ENCODE results near the gene C4orf50. TPM values are rescaled to one million over a fixed set of nuclear protein-coding genes. Genes with fewer than 3 reads are reported as not detected.

Gene C4orf50
- total and polyA plus RNA-seq, 2 of the 8 experiments (the other 6 are each of a cell fraction or from before 2014, with no cell fraction given), result 0.08 to 0.22 TPM

DNA sequence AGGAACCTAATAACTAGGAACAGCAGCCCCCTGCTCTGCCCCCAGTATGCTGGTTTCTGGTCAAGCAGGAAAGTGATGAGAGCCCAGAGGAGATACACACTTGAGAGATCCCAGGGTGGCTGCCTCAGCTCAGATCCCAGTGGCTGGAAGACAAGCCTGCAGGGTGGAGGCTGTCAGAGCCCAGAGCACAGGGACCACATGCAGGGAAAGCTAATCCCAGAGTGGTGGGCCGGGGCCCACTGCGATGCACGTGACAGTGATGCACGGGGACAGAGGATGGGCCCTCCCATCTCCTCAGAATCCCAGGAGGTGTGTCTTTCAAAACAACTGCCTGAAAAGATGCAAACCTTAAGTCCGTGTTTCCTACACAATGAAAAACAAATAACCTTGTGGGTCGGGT, 96.2 kb downstream of the C4orf50 start (continued):
- TF ChIP-seq, protein P1, sequence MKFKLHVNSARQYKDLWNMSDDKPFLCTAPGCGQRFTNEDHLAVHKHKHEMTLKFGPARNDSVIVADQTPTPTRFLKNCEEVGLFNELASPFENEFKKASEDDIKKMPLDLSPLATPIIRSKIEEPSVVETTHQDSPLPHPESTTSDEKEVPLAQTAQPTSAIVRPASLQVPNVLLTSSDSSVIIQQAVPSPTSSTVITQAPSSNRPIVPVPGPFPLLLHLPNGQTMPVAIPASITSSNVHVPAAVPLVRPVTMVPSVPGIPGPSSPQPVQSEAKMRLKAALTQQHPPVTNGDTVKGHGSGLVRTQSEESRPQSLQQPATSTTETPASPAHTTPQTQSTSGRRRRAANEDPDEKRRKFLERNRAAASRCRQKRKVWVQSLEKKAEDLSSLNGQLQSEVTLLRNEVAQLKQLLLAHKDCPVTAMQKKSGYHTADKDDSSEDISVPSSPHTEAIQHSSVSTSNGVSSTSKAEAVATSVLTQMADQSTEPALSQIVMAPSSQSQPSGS (IDR thresholded peaks at IDR 0.05; ENCODE audit: low read length), result no peak
- TF ChIP-seq SAP30 (IDR thresholded peaks at IDR 0.05; ENCODE audit: insufficient read depth, insufficient replicate concordance, low read length), result no peak

Data from H1 (cell line).